Activated B cell treated with CpG ODN at 0.5 μM for 24 hours (primary cell): ENCODE measurements around the gene ARHGAP35. TPM values are rescaled to one million over a fixed set of nuclear protein-coding genes. Genes with fewer than 3 reads are reported as not detected.

Experiments used
- ATAC-seq: fragments of 200-7000 bp; cut with Tn5 transposase; one replicate; pipeline ENCODE4 v1.10.0; 2021; ENCODE audit warnings: low read depth, mild to moderate bottlenecking, moderate library complexity
- CTCF ChIA-PET: fragments of 350-600 bp; sonication (Branson Sonifier 250); formaldehyde crosslinking; loops from one replicate; lab custom pipeline; 2021; ENCODE audit warnings: antibody characterized with exemption; lab: Charles Lee
- POLR2A ChIA-PET: fragments of 350-600 bp; sonication (Branson Sonifier 250); formaldehyde crosslinking; loops from one replicate; lab custom pipeline; 2021; ENCODE audit warnings: antibody characterized with exemption; lab: Charles Lee
- DNase-seq: peaks from one replicate; pipeline ENCODE4 v3.0.0; 2022
- H3K27ac Mint-ChIP-seq: one replicate; pipeline ENCODE4 v1.8.0; 2020; ENCODE audit warnings: mixed read lengths
- H3K27me3 Mint-ChIP-seq: one replicate; pipeline ENCODE4 v1.8.0; 2021; ENCODE audit warnings: mixed read lengths
- H3K36me3 Mint-ChIP-seq: one replicate; pipeline ENCODE4 v1.8.0; 2021; ENCODE audit warnings: low read depth, mixed read lengths
- H3K4me1 Mint-ChIP-seq: one replicate; pipeline ENCODE4 v1.8.0; 2021; ENCODE audit warnings: mixed read lengths
- H3K4me3 Mint-ChIP-seq: one replicate; pipeline ENCODE4 v1.8.0; 2020; ENCODE audit warnings: mild to moderate bottlenecking, mixed read lengths
- H3K9me3 Mint-ChIP-seq: one replicate; pipeline ENCODE4 v1.8.0; 2020; ENCODE audit warnings: mixed read lengths
- CTCF ChIP-seq: fragments of 200-600 bp; IDR thresholded peaks from one replicate; pipeline ENCODE4 v1.8.0; 2022; ENCODE audit warnings: antibody characterized with exemption, mild to moderate bottlenecking
- intact Hi-C: fragments of 100-400 bp; cut with micrococcal nuclease; formaldehyde crosslinking; loops from one replicate; pipeline ENCODE4 v1.15.1; 2024
- total RNA-seq: library from RNA; stranded (reverse); gene quantifications from 2 replicates; pipeline ENCODE4 v1.2.3, GENCODE V29; 2022

Gene ARHGAP35
- total RNA-seq, 1 donor from 2014 or later, result 25.6 TPM

- CTCF ChIA-PET, result interaction anchor here (0.5 to 2.6 kb wide), 9 partner anchors 16 to 1430 kb away, joined by 3 to 20 read pairs (median 3); no protein-coding TSS in a partner anchor
- no peaks in the 10 kb centered on the region for H3K27me3 Mint-ChIP-seq
- ATAC-seq, result peak; percentile 67
- H3K9me3 Mint-ChIP-seq, result no peaks in the 10 kb centered on the region
- peaks cover 3% of the 10 kb centered on the region for H3K36me3 Mint-ChIP-seq
- DNase-seq, result peak; percentile 74
- H3K4me3 Mint-ChIP-seq, result peak overlapping the region; percentile 78
- POLR2A ChIA-PET, result interaction anchor here (0.5 to 1.7 kb wide), 9 partner anchors 9 to 1146 kb away, joined by 3 to 11 read pairs (median 3); partner anchors contain the start of genes SLC1A5 and ZC3H4
- no peak for TF ChIP-seq CTCF
- peaks cover 23% of the 10 kb centered on the region for H3K4me1 Mint-ChIP-seq
- peak overlapping the region; percentile 75 for H3K27ac Mint-ChIP-seq
- intact Hi-C loops, result loop anchor here (1.0 to 5.0 kb wide), 5 partner anchors 99 to 257 kb away; partner anchors contain the start of gene ZC3H4
Observed at GRCh38 chr19:46856062-46857022, 4.5 kb upstream of the ARHGAP35 start.

GRCh38 chr19:46859637-46860124, 1.1 kb upstream of the ARHGAP35 start:
- CTCF ChIA-PET, result interaction anchor here (0.6 to 1.2 kb wide), 3 partner anchors 9 to 175 kb away, joined by 3 to 4 read pairs (median 3); partner anchors contain the start of gene AP2S1
- Mint-ChIP-seq H3K9me3 (no peaks in the 10 kb centered on the region), H3K36me3 (peaks cover 3% of the 10 kb centered on the region), H3K27me3 (no peaks in the 10 kb centered on the region), H3K4me1 (peaks cover 23% of the 10 kb centered on the region), H3K4me3 (peak overlapping the region; percentile 92), H3K27ac (peak overlapping the region; percentile 92)
- no peak for DNase-seq
- POLR2A ChIA-PET, result interaction anchor here (1.0 to 1.4 kb wide), 4 partner anchors 8 to 272 kb away, joined by 3 to 4 read pairs (median 4); partner anchors contain the start of genes AP2S1 and SLC1A5
- intact Hi-C loops, result loop anchor here (1.0 to 5.0 kb wide), 6 partner anchors 8 to 397 kb away; partner anchors contain the start of genes CALM3, CCDC9 and ZC3H4
- no peak for ATAC-seq
- no peak for TF ChIP-seq CTCF

- no peaks in the 10 kb centered on the region for H3K27me3 Mint-ChIP-seq
- peaks cover 3% of the 10 kb centered on the region for H3K36me3 Mint-ChIP-seq
- peak overlapping the region; percentile 92 for H3K4me3 Mint-ChIP-seq
- ATAC-seq (peak; percentile 79), DNase-seq (peak; percentile 87)
- no peaks in the 10 kb centered on the region for H3K9me3 Mint-ChIP-seq
- TF ChIP-seq CTCF, result no peak
- POLR2A ChIA-PET, result interaction anchor here (0.7 to 1.4 kb wide), 6 partner anchors 8 to 271 kb away, joined by 3 to 5 read pairs (median 4); partner anchors contain the start of genes AP2S1 and SLC1A5
- peak overlapping the region; percentile 92 for H3K27ac Mint-ChIP-seq
- CTCF ChIA-PET, result no interaction called here
- intact Hi-C loops, result loop anchor here (1.0 to 2.0 kb wide), 5 partner anchors 9 to 397 kb away; partner anchors contain the start of genes CALM3, CCDC9 and ZC3H4
- peaks cover 26% of the 10 kb centered on the region for H3K4me1 Mint-ChIP-seq
Observed at GRCh38 chr19:46860125-46860845, 512 bp upstream of the ARHGAP35 start.

- H3K4me1 Mint-ChIP-seq, result peaks cover 21% of the 10 kb centered on the region
- ATAC-seq (no peak), DNase-seq (no peak)
- POLR2A ChIA-PET, result interaction anchor here (0.6 to 1.0 kb wide), 4 partner anchors 35 to 1308 kb away, joined by 3 read pairs; no protein-coding TSS in a partner anchor
- H3K27me3 Mint-ChIP-seq, result no peaks in the 10 kb centered on the region
- CTCF ChIA-PET, result no interaction called here
- H3K27ac Mint-ChIP-seq, result no peak overlapping the region
- H3K4me3 Mint-ChIP-seq, result no peak overlapping the region
- H3K9me3 Mint-ChIP-seq, result no peaks in the 10 kb centered on the region
- no peak for TF ChIP-seq CTCF
- intact Hi-C loops, result loop anchor here (2.0 kb wide), 3 partner anchors 261 to 395 kb away; partner anchors contain the start of genes CALM3 and CCDC9
- H3K36me3 Mint-ChIP-seq, result peaks cover 3% of the 10 kb centered on the region
Observed at GRCh38 chr19:46861691-46862502, 1.1 kb downstream of the ARHGAP35 start.
